ENCODE measurements around the gene MPLKIP.
"Not testable (repeated sequence)": the region's sequence is repeated elsewhere in the genome, so short reads cannot be mapped to it uniquely, and the experiment has no call there.

MPLKIP gene

GRCh38 chr7:40134428-40135316, at the start of gene MPLKIP, which contains the start of gene SUGCT:
Gene MPLKIP (minus strand): TSS chr7:40134622. CDS start chr7:40134567, 55 bp downstream.
Gene SUGCT (plus strand): TSS chr7:40135005.
- DNase-seq = peak in 1 of 2 experiments; percentile 48

GRCh38 chr7:40182452-40182851, 48.0 kb upstream of the MPLKIP start:
- no peak for DNase-seq

GRCh38 chr7:40177071-40177470, 42.6 kb upstream of the MPLKIP start:
- DNase-seq = no peak

- DNase-seq = no peak
Measured at GRCh38 chr7:40175725-40176510, 41.5 kb upstream of the MPLKIP start.

GRCh38 chr7:40175256-40175655, 40.8 kb upstream of the MPLKIP start:
- DNase-seq = not testable (repeated sequence)

GRCh38 chr7:40173121-40173520, 38.7 kb upstream of the MPLKIP start:
- not testable (repeated sequence) for DNase-seq

- DNase-seq = not testable (repeated sequence)
Measured at GRCh38 chr7:40168266-40168665, 33.8 kb upstream of the MPLKIP start.

GRCh38 chr7:40167291-40167690, 32.9 kb upstream of the MPLKIP start:
- no peak for DNase-seq

- DNase-seq = no peak
Measured at GRCh38 chr7:40165216-40165615, 30.8 kb upstream of the MPLKIP start.

- DNase-seq = no peak
Measured at GRCh38 chr7:40162516-40162915, 28.1 kb upstream of the MPLKIP start.

- no peak for DNase-seq
Measured at GRCh38 chr7:40156988-40157387, 22.6 kb upstream of the MPLKIP start.

- no peak for DNase-seq
Measured at GRCh38 chr7:40151504-40151903, 17.1 kb upstream of the MPLKIP start.

GRCh38 chr7:40148671-40149070, 14.2 kb upstream of the MPLKIP start:
- DNase-seq = no peak

GRCh38 chr7:40148247-40148580, 13.8 kb upstream of the MPLKIP start:
- DNase-seq = not testable (repeated sequence)

- no peak for DNase-seq
Measured at GRCh38 chr7:40147371-40148246, 13.2 kb upstream of the MPLKIP start.

- DNase-seq = not testable (repeated sequence)
Measured at GRCh38 chr7:40145596-40146130, 11.2 kb upstream of the MPLKIP start.

- not testable (repeated sequence) for DNase-seq
Measured at GRCh38 chr7:40141916-40142315, 7.5 kb upstream of the MPLKIP start.

GRCh38 chr7:40139891-40140290, 5.5 kb upstream of the MPLKIP start:
- not testable (repeated sequence) for DNase-seq

- DNase-seq = no peak
Measured at GRCh38 chr7:40138973-40139372, 4.6 kb upstream of the MPLKIP start.

GRCh38 chr7:40137563-40137962, 3.1 kb upstream of the MPLKIP start:
- DNase-seq = no peak

GRCh38 chr7:40135317-40135610, 842 bp upstream of the MPLKIP start:
- DNase-seq = no peak

- DNase-seq = no peak
Measured at GRCh38 chr7:40133561-40134427, 628 bp downstream of the MPLKIP start.
